Tibial artery (tissue), 4 donors: ENCODE results near the gene IMMP2L.

ENCODE experiments used
- DNase-seq, 2 donors: peaks; one replicate each; pipeline ENCODE4 v3.0.0-alpha.2; 2019
- H3K27ac ChIP-seq, 2 donors: fragments of 200-600 bp; sonication (generic) in 1 of 2; 1 replicate in 1 of 2; 2 replicates in 1 of 2; pipeline ENCODE4 v1.5.1; 2018 to 2019; ENCODE audit warnings: mild to moderate bottlenecking in 1 of 2
- H3K27me3 ChIP-seq, 2 donors: fragments of 200-600 bp; sonication (generic) in 1 of 2; one replicate each; pipeline versions ENCODE4 v1.5.1 to v1.6.0; 2016 to 2019
- H3K36me3 ChIP-seq, 3 donors: fragments of 200-600 bp; sonication (generic) in 2 of 3; one replicate each; pipeline ENCODE4 v1.5.1; 2016 to 2019; ENCODE audit warnings: mild to moderate bottlenecking in 2 of 3
- H3K4me1 ChIP-seq, 4 donors: fragments of 200-600 bp; sonication (generic) in 2 of 4; 1 replicate in 3 of 4; 2 replicates in 1 of 4; pipeline ENCODE4 v1.5.1; 2016 to 2019
- H3K4me3 ChIP-seq, 2 donors: fragments of 200-600 bp; sonication (generic) in 1 of 2; 1 replicate in 1 of 2; 2 replicates in 1 of 2; pipeline ENCODE4 v1.5.1; 2018 to 2019; ENCODE audit warnings: mild to moderate bottlenecking in 2 of 2
- H3K9me3 ChIP-seq, 3 donors: fragments of 200-600 bp; sonication (generic) in 1 of 3; one replicate each; pipeline ENCODE4 v1.5.1; 2016 to 2019
- intact Hi-C: fragments of 100-400 bp; cut with DNase I; formaldehyde crosslinking; loops from one replicate; pipeline ENCODE4 v1.15.0; 2023; ENCODE audit warnings: low total_unique reads
- TF ChIP-seq, protein P1 (sequence below), 2 experiments: fragments of 200-600 bp in 1 of 2; fragments of 450-650 bp in 1 of 2; IDR thresholded peaks; one replicate each; pipeline ENCODE4 v1.5.1; 2017 to 2019; ENCODE audit warnings: antibody characterized with exemption in 2 of 2, mild to moderate bottlenecking in 1 of 2, moderate library complexity in 1 of 2

Gene IMMP2L

GRCh38 chr7:111530356-111530668 lies 32.0 kb downstream of the IMMP2L start:
- no peaks in the 10 kb centered on the region for H3K9me3 ChIP-seq
- no peaks in the 10 kb centered on the region for H3K27me3 ChIP-seq
- no peak for DNase-seq
- H3K27ac ChIP-seq, result peak overlapping the region in 1 of 2 donors; percentile 76
- H3K4me1 ChIP-seq, result peaks cover 0 to 59% (median 24%) of the 10 kb centered on the region in 4 donors
- no peaks in the 10 kb centered on the region for H3K36me3 ChIP-seq
- intact Hi-C loops, result no loop called here
- TF ChIP-seq, protein P1, sequence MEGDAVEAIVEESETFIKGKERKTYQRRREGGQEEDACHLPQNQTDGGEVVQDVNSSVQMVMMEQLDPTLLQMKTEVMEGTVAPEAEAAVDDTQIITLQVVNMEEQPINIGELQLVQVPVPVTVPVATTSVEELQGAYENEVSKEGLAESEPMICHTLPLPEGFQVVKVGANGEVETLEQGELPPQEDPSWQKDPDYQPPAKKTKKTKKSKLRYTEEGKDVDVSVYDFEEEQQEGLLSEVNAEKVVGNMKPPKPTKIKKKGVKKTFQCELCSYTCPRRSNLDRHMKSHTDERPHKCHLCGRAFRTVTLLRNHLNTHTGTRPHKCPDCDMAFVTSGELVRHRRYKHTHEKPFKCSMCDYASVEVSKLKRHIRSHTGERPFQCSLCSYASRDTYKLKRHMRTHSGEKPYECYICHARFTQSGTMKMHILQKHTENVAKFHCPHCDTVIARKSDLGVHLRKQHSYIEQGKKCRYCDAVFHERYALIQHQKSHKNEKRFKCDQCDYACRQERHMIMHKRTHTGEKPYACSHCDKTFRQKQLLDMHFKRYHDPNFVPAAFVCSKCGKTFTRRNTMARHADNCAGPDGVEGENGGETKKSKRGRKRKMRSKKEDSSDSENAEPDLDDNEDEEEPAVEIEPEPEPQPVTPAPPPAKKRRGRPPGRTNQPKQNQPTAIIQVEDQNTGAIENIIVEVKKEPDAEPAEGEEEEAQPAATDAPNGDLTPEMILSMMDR (IDR thresholded peaks at IDR 0.05), result no peak
- no peak overlapping the region for H3K4me3 ChIP-seq

- peak overlapping the region in 1 of 2 donors; percentile 76 for H3K27ac ChIP-seq
Observed at GRCh38 chr7:111529507-111530355, 32.6 kb downstream of the IMMP2L start.

DNA sequence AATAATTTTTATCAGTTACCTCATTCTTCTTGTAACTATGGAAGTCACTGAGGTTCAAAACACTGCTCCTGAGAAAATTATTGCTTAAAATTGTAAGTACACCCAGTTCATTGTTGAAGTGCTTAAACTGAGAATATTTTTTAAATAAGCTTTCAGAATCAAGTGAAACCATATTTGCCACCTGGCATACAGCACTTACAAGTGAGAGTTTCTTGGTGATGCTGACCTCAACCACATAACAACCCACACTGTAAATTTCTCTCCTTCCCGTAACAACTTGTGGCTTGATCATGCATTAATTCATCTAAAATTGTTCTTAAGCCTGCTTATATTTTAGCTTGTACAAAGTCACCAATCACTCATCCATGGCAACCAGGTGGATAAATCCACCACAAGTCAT lies 34.0 kb downstream of the IMMP2L start:
- Histone ChIP-seq H3K27me3 (no peaks in the 10 kb centered on the region), H3K36me3 (no peaks in the 10 kb centered on the region), H3K9me3 (no peaks in the 10 kb centered on the region), H3K27ac (no peak overlapping the region), H3K4me1 (peaks cover 0 to 59% (median 24%) of the 10 kb centered on the region in 4 donors), H3K4me3 (no peak overlapping the region)
- DNase-seq, result no peak
- intact Hi-C loops, result no loop called here
- TF ChIP-seq, protein P1 (IDR thresholded peaks at IDR 0.05), result no peak

More at GRCh38 chr7:111529507-111530355, 32.6 kb downstream of the IMMP2L start:
- no peaks in the 10 kb centered on the region for H3K36me3 ChIP-seq
- H3K4me1 ChIP-seq, result peaks cover 0 to 59% (median 24%) of the 10 kb centered on the region in 4 donors
- no peak for DNase-seq
- no peaks in the 10 kb centered on the region for H3K9me3 ChIP-seq
- H3K4me3 ChIP-seq, result no peak overlapping the region
- TF ChIP-seq, protein P1 (IDR thresholded peaks at IDR 0.05), result no peak
- H3K27me3 ChIP-seq, result no peaks in the 10 kb centered on the region
- intact Hi-C loops, result no loop called here

DNA sequence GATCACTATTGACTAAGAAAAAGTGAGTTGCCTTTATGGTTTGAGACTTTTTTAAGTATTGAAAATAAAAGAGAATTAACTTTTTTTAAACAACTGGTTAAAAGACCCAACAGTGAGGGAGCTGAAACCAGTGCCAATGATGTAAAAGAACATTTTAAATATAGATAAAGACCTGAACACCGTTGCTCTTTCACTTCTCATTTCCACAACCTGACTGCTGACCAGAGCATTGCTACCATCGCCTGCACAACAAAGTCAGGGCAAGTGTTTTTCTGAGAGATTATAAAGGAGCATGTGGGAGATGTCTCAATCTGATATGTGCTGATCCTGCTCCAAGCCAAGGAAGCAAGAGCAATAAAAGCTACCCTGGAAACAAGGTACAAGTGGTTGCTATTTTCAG lies 34.7 kb downstream of the IMMP2L start:
- H3K27me3 ChIP-seq, result no peaks in the 10 kb centered on the region
- no peak overlapping the region for H3K4me3 ChIP-seq
- no peak overlapping the region for H3K27ac ChIP-seq
- H3K4me1 ChIP-seq, result peaks cover 0 to 52% (median 16%) of the 10 kb centered on the region in 4 donors
- no peaks in the 10 kb centered on the region for H3K9me3 ChIP-seq
- no peaks in the 10 kb centered on the region for H3K36me3 ChIP-seq
- no peak for DNase-seq
- TF ChIP-seq, protein P1 (IDR thresholded peaks at IDR 0.05), result no peak
- intact Hi-C loops, result no loop called here

DNA sequence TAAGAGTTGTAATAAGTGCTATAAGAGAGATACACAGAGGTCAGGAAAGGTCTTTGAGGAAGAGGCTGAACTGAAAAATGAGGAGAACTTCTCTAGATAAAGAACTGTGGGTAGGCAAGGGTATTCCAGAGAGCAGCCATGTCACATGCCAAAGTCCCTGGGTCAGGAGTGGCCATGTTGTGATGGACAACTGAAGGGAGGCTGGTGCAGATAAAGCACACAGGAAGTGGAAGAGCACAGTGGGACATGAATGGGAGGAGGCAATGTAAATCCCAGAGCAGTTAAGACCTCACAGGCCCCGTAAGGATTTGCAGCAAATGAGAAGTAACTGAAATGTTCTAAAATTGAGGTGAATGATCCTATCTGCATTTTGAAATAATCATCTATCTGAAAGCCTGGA lies 37.2 kb downstream of the IMMP2L start:
- Histone ChIP-seq H3K4me1 (peaks cover 0 to 29% (median 10%) of the 10 kb centered on the region in 4 donors), H3K27ac (no peak overlapping the region), H3K4me3 (no peak overlapping the region), H3K36me3 (peaks cover 0 to 10% (median 3%) of the 10 kb centered on the region in 3 donors), H3K9me3 (peaks cover 0 to 7% (median 0%) of the 10 kb centered on the region in 3 donors), H3K27me3 (no peaks in the 10 kb centered on the region)
- DNase-seq, result no peak
- TF ChIP-seq, protein P1 (IDR thresholded peaks at IDR 0.05), result no peak
- intact Hi-C loops, result no loop called here
